Activated CD8-positive, alpha-beta memory T cell treated with anti-CD3 and anti-CD28 coated beads, Interleukin-2, amount 50 U/mL, for 1 hour (primary cell): Measurements from ENCODE around the gene HNRNPDL.
A peak's percentile ranks its signal among the peaks of the same experiment; 100 is the strongest.
"Not testable (repeated sequence)": the region's sequence is repeated elsewhere in the genome, so short reads cannot be mapped to it uniquely, and the experiment has no call there.

Source experiments
- DNase-seq: peaks from one replicate; pipeline ENCODE4 v3.0.0-alpha.2; 2020; ENCODE audit errors: extremely low read depth

The HNRNPDL gene

DNA sequence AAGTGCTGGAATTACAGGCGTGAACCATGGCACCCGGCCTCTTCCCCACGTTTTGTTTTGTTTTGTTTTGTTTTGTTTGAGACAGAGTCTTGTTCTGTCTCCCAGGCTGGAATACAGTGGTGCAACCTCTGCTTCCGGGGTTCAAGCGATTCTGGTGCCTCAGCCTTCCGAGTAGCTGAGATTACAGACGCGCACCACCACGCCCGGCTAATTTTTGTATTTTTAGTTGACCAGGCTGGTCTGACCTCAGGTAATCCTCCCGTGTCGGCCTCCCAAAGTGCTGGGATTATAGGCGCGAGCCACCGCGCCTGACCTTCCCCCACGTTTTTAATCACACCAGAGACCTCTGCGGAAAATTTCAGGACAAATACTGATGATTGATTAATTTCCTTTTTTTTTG lies 2.3 kb upstream of the HNRNPDL start:
- no peak for DNase-seq

DNA sequence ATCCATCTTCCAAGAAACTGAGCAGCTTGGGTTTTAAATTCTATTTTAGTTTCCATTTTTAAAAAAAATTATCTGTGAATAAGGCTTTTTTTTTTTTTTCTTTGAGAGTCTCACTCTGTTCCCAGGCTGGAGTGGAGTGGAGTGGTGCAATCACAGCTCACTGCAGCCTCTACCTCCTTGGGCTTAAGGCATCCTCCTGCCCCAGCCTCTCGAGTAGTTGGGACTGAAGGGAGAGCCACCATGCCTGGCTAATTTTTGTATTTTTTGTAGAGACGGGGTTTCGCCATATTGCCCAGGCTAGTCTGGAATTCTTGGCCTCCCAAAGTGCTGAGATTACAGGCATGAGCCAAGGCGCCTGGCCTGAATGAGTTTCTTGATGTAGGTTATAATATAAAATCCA lies 1.6 kb upstream of the HNRNPDL start:
- DNase-seq, result no peak

DNA sequence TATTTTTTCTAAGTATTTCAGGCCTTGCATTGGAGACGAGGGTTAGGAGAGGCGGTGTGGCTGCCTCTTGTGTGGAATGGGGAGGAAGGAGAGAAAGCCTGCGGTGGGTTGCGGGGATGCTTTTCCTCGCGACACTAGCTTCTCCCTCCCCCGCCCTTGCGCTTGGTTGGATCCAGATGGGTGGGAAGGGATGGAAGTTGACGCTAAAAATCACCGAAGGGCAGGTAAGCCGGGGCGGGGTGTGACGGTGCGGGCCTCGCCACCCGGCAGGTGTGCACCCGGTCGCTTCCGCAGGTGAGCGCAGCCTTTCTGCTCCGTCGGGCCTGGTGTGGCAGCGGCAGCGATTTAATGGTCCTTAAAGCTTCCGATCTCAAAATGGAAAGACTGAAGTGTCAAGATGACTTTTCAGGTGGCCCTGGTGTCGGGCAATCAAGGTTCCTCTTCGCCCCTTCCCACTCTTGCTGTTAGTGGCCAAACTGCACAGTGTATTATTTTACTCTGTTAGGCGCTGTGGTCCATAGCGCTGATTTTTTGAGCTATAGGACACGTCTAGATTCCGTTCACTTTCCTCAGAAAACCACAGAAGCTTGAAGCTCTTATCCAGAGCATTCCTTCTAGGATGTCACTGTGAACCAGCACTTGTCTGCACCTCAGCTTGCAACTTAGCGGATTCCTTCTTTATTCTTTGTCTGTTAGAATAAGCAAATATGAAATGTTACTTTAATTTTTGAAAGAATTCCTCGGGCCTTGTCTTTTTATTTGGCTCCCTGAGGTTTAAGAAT lies 893 bp upstream of the HNRNPDL start:
- DNase-seq, result no peak

DNA sequence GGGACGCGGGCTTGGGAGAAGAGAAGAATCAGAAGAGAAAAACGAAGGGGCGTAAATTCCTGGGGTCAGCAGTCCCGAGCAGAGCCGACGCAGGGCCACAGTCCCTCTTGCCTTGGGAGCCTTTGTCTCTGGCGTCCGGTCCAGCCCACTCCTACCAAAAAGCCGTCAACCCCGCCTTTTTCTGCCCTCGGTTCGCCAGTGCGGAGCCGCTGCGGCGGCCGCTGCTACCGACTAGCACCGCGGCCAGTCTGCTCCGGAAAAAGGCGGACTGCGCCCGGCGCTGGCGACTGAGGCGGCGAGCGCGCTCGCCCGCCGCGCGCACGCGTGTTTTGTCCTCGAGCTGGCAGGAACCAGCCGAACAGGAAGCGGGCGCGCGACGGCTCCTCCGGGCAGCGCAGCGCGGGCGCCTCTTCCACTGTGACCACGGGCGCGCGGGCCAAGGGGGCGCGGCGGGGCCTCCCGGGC lies 502 bp downstream of the HNRNPDL start:
- DNase-seq, result no peak

DNA sequence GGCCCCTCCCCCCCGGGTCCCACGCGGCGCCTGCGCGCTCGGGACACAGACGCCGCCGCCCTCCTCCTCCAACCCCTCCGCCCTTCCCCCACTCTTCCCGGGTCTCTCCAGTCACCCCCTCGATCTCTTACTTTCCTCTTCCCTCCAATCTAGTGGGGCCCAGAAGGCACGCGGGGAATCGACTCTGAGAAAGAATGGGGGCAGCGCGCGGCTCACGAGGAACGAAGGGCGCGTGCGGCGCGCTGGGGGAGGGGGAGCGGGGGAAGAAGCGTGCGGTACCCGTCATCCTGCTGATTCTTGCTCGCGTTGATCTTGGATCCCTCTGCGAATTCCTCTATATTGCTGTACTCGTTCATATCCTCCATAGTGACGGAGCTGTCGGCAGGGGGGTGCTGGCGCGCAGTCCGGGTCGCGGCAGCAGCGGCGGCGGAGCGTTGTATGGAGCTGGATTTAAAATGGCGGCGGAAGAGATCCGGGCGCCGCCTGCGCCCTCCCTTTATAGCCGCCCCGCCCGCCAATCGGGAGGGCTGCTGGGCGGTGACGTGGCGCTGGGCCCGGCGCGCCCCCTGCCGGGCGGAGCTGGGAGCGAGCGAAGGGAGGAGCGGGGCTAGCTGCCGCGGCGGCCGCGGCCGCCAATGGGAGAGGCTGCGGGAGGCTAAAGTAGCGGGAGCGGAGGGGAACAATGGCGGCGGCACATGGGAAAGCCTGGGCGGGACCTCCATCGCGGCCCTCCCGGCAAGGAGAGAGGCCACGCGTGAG lies 1.1 kb downstream of the HNRNPDL start:
- DNase-seq, result peak; percentile 68

DNA sequence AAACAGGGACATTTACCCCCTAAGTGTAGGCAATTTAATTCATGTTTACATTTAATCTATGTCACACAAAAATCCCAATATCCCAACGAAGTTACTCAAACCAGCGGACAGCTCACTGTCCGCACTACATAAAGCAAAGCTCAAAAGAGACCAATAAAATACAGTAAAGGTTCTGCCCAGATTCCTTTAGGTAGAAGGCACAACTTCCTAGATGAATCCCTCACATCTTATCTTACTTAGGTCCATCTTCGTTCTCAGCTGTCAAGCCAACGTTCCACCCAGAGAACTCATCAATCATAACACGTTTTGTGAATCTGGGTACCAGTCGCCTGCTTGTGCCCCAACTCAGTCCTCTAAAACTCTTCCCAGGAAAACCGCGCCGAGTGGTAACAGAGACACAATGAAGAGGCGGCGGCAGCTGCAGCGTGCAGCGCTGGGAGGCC lies 1.7 kb downstream of the HNRNPDL start:
- DNase-seq, result no peak

DNA sequence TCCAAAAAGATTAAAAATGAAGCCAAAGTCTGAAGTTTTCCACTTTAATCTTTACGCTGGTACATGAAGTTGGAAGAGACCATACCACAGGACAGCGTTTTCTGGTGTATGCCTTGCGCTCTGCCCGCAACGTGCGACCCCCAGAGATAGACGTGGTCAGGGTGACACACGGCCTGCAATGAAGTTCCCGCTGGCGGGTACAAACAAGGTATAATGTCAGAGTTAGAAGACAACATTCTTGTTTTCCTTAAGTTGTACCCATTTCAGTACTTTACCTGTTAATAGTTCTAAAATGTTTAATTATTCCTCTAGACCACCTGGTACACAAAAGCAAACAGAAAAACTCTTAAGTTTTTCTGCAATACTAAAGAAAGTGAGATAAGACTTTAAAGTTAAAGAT lies 4.8 kb downstream of the HNRNPDL start:
- DNase-seq, result no peak

DNA sequence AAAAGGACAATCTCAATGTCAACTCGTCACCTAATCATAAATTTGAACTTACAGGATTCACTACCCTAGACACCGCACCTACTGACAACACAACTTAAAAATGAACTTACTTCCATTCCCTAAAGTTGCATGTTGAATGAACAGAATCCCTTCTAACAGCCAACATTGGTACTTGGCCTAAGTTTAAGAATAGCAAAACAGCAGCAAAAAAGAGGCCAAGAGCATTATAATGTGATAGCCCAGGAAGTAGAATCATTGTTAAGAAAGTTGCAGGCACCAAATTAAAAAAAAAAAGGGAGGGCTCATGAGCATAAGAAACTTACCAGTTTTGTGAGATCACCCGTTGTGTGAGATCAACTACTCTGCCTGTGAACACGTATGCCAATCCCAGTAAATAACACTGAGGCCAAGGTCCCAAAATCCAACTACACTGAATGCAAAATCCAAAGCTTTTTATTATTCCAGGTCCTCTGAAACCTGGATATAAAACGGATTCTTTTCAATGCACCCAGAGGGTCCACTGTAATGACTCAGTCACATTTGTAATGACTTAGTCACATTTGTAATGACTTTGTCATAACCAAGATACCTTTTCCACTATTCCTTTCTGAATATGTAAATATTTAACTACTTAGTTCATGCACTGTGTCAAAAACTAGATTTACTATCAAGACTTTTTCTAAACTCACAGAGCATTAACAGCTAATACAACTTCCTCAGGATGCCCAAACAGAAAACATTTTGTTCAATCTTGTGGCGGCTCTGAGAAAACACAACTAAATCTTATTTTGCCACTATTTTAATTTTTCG lies 6.8 kb downstream of the HNRNPDL start:
- DNase-seq, result no peak

DNA sequence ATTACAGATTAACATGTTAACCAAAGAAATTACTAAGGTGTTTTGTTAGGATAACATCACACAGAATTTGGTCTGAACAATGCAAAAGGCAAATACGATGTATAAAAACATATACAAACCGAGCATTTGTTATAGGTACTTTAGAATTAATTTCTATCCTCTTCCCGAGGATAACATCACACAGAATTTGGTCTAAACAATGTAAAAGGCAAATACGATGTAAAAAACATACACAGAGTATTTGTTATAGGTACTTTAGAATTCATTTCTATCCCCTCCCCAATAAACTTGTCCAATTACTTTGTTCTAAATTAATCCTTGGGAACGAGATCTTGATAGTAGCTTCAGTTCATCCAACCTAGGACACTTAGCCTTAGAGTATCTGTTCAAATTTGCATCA lies 7.6 kb downstream of the HNRNPDL start:
- DNase-seq, result no peak

DNA sequence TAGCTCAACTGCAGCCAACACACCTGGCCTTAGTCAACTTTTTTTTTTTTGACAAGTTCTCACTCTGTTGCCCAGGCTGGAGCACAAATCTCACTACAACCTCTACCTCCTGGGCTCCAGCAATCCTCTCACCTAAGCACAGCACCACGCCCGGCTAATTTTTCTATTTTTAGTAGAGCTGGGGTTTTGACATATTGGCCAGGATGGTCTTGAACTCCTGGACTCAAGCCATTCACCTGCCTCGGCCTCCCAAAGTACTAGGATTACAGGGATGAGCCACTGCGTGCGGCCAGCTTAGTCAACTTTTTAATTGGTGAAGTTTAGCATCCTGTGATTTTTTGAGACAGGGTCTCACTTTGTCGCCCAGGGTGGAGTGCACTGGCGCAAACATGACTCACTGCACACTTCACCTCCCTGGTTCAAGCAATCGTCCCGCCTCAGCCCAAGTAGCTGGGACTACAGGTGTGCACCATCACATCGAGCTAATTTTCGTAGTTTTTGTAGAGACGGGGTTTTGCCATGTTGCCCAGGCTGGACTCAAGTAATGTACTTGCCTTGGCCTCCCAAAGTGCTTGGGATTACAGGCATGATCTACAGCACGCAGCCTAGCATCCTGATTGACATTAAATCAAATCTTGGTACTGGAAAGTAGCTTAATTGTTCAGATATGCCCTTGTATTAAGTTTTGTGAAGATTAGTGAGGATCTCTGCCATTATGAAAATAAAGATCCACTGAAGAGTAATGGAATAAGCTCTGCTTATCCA lies 8.3 kb downstream of the HNRNPDL start:
- DNase-seq, result no peak

DNA sequence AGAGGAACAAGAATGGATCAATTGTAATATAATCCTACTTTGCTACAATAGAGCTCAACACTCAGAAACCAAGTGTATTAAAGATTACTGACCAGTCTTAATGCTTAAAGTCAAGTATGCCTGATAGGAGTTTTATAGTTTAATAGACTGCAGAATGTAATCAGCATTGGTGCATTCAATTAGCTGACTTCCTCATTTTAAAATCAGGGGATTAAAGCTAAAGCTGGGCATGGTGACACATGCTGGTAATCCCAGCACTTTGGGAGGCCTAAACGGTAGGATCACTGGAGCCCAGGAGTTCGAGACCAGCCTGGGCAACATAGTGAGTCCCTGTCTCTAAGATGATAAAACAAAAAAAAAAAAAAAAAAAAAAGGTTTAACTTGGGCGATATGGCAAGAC lies 10.8 kb downstream of the HNRNPDL start:
- DNase-seq, result no peak

DNA sequence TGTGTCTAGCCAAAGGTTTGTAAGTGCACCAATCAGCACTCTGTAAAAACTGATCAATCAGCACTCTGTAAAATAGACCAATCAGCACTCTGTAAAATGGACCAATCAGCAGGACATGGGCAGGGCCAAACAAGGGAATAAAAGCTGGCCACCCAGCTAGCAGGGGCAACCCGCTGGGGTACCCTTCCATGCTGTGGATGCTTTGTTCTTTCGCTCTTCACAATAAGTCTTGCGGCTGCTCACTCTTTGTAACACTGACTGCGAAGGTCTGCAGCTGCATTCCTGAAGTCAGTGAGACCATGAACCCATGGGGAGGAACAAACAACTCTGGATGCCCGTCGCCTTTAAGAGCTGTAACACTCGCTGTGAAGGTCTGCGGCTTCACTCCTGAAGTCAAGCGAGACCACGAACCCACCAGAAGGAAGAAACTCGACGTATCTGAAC lies 14.3 kb downstream of the HNRNPDL start:
- DNase-seq, result no peak

DNA sequence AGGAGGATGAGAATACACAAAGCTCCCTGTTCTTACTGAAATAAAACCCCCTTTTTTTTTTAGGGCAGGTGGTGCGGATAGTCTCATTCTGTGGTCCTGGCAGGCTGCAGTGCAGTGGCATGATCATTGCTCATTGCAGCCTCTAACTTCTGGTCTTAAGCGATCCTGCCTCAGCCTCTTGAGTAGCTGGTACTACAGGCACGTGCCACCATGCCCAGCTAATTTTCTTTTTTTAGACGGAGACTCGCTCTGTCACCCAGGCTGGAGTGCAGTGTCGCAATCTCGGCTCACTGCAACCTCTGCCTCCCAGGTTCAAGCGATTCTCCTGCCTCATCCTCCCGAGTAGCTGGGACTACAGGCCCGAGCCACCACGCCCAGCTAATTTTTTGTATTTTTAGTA lies 15.2 kb downstream of the HNRNPDL start:
- DNase-seq, result not testable (repeated sequence)

DNA sequence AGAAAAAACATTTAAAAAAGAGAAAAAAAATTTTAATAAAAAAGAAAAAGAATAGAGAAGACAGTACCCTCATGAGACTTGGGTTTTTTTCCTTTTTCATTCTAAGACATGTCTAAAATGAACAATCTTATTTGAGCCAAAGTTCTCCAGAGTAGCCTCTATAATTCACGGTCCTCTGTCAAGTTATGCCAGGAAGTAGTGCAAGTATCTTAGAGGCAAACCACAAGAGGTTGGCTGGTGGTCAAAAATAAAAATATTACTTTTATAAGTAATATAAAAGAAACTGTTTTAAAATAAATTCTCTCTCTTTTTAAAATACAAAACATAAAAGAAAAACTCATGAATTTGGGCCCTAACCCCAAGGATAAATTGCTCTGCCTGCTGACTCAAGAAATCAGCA lies 26.5 kb downstream of the HNRNPDL start:
- DNase-seq, result no peak

DNA sequence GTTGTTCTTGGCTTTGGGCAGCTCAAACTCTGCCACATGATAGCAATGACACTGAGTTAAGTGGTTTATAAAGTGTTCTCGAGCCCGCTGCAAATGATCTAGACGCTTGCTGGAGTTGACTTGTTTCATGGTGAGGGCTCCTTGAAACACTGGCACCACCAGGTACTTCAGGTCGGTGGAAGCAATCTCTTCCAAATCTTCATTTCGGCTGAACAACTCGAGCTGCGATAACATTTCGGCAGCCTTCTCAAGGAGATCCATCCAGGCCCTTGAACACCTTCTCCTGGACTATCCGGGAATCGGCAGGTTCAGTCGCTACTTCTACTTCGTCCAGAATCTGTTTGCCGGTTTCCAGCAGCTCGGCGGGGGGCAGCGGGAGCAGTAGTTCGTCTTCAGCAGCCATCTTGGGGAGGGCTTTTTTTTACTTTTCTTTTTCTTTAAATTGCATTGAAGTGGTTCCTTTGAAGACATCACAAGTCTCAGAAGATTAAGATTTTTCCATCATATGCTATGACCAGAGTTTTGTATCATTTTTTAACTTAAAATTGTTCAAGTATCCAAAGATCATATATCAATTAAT lies 28.0 kb downstream of the HNRNPDL start:
- DNase-seq, result no peak

DNA sequence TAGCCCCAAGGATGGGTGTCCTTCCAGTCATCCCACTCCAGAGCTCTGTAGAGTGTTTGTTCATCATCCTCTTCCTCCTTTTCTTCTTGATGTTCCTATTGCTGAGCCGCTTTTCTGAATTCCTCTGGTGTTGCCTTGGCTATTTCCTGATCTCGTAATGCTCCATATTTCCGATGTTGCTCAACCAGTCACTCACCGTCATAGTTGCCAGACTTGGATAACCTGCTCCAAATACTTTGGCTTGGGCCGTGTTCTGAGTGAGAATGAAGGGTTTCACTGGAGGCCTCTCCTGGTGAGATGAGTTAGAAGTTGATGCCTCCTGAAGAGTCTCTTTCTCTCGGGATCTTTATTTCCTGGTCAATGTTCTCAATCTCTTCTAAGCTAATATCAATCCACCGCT lies 28.7 kb downstream of the HNRNPDL start:
- DNase-seq, result no peak

DNA sequence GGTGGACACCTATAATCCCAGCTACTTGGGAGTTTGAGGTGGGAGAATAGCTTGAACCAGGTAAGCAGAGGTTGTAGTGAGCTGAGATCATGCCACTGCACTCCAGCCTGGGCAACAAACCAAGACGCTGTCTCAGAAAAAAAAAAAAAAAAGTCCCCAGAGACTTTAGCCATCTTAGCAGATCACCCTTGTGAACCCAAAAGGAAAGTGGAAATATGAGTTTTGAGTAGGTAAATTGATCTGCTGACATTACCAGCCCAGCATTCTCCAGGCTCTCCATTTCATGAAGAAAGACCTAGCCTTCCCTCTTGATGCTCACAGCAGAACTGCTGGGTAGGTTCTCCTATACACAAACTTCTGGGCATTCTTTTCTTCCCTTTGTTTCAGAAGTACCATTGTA lies 32.0 kb downstream of the HNRNPDL start:
- no peak for DNase-seq

DNA sequence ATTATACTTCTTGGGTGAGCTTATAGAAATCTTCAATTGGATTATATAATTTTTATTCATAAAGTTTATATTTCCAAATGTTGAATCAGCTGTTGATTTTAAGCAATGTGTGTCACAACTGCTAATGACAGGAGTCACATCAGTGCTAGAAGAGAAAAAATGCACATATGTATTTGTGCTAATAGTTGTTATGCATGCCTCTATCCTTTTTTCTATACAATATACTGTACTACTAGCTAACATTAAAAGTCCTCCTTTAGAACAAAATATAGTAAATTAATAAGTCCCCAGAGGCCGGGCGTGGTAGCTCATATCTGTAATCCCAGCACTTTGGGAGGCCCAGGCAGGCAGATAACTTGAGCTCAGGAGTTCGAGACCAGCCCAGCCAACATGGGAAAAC lies 32.7 kb downstream of the HNRNPDL start:
- no peak for DNase-seq

DNA sequence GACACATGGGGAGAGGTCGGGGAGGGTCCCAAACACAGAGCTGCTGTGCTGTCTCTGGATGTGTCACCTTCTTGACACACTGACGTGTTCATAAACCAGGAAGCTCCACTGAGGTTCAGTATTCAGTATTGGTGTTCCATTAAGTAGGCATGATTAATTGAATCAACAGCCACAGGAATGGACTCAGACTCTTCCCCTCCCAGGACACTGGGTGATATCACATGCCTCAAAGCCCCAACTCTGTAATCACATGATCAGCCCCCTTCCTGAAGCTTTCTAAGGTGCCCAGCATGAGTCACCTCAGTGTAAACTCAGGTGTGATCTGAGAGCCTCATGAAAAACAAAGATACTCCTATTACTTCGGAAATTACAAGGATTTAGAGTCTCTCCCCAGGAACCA lies 35.4 kb downstream of the HNRNPDL start:
- DNase-seq, result no peak

DNA sequence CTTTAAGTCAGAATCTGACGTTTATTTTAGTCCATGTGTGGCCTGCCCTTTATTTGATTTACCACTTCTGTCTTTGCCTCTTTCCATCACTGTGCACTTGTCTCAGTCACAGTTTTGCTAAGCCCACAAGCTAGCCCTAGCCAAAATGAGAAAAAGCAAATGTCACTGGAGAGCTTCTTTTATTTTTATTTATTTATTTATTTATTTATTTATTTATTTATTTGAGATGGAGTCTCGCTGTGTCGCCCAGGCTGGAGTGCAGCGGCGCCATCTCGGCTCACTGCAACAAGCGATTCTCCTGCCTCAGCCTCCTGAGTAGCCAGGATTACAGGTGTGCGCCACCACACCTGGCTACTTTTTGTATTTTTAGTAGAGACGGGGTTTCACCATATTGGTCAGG lies 40.2 kb downstream of the HNRNPDL start:
- not testable (repeated sequence) for DNase-seq

DNA sequence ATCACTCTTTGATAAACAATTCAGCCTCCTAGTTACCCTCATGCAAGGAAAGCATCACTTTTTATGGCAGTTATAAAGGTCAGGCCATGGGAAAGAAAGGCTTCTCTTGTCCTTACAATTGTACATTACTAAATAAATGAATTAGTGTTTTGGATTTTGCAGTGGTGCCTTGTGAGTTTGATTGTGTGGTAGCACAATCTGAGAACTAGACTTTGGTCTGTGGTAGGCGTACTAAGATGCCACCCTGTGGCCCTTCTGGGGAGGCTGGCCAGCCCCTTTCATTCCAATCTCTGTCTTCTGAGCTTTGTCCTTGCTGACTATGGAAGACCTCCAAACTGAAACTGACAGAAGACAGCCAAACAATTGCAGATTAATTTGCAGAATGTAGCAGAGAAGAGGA lies 41.9 kb downstream of the HNRNPDL start:
- no peak for DNase-seq
